ENCODE measurements around the gene ASIC5. TPM values are rescaled to one million over a fixed set of nuclear protein-coding genes. Genes with fewer than 3 reads are reported as not detected.

Gene ASIC5
- total RNA-seq, 2 experiments from 2014 or later, result not detected

GRCh38 chr4:155789391-155789790 is 76.7 kb downstream of the ASIC5 start:
- H3K27ac Mint-ChIP-seq, result no peak overlapping the region
- ChIA-PET POLR2A (no interaction called here), CTCF (no interaction called here)
- DNase-seq, result no peak
- no peaks in the 10 kb centered on the region for H3K9me3 Mint-ChIP-seq
- H3K4me1 Mint-ChIP-seq (ENCODE audit: low read depth), result peaks cover 4% of the 10 kb centered on the region
- no peaks in the 10 kb centered on the region for H3K36me3 Mint-ChIP-seq
- no peak overlapping the region for H3K4me3 Mint-ChIP-seq
- intact Hi-C loops (cut with micrococcal nuclease), result loop anchor here (5.0 kb wide), 1 partner anchor 807 kb away; no protein-coding TSS in a partner anchor
- H3K27me3 Mint-ChIP-seq, result no peaks in the 10 kb centered on the region

DNA sequence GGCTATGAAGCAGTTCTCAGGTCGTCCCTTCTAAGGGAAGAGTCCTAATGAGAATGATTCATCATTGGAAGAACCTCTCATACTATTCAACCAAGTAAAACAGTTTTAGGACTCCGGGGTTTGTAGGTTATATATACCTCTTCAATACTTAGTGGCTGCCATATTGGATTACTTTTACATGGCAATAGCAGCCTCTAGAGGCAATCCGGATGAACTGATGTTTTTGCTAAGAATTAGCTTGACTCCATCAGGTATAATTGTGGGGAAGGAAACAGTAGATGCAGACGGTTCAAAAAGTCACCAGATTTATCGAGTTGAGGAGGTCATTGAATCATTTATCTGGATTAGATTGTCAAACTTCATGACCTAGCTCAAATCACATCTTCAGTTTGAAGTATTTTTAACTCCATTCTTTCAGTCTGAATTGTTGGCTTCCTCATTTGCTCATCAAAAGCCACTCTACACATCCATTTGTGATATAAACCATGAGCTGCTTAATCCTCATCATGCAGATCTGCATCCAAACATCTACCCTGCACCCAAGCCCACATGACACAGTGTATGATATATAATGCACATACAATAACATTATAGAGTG is 78.9 kb downstream of the ASIC5 start:
- peaks cover 4% of the 10 kb centered on the region for H3K4me1 Mint-ChIP-seq (ENCODE audit: low read depth)
- H3K27ac Mint-ChIP-seq, result no peak overlapping the region
- H3K4me3 Mint-ChIP-seq, result no peak overlapping the region
- no peaks in the 10 kb centered on the region for H3K36me3 Mint-ChIP-seq
- H3K9me3 Mint-ChIP-seq, result no peaks in the 10 kb centered on the region
- ChIA-PET CTCF (interaction anchor here (0.6 to 1.7 kb wide), 11 partner anchors 8 to 383 kb away, joined by 3 to 12 read pairs (median 5); no protein-coding TSS in a partner anchor), POLR2A (no interaction called here)
- H3K27me3 Mint-ChIP-seq, result no peaks in the 10 kb centered on the region
- intact Hi-C loops (cut with micrococcal nuclease), result loop anchor here (1.0 to 5.0 kb wide), 2 partner anchors 345 to 805 kb away; no protein-coding TSS in a partner anchor
- DNase-seq, result no peak

DNA sequence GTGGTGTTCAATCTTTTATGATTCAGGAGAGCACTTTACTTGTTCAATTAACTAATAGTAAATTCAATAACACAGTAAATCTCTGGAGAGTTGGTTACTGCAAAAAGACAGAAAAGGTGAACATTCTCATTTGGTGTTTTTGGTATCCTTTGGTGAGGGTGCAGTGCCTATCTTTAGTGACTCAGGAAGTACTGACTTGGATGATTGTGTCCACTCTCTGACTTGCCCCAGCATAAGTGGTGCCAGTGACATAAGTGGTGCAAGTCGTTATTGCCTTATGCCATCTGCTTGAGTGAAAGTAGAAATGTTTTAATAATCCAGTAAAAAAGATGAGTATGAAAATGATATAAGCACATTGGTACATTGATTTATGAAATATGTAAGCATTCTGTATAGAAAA is 80.2 kb downstream of the ASIC5 start:
- ChIA-PET CTCF (no interaction called here), POLR2A (no interaction called here)
- Mint-ChIP-seq H3K4me1 (ENCODE audit: low read depth) (peaks cover 4% of the 10 kb centered on the region), H3K4me3 (no peak overlapping the region), H3K27ac (no peak overlapping the region), H3K9me3 (no peaks in the 10 kb centered on the region), H3K36me3 (no peaks in the 10 kb centered on the region), H3K27me3 (no peaks in the 10 kb centered on the region)
- no peak for DNase-seq
- intact Hi-C loops (cut with micrococcal nuclease), result loop anchor here (5.0 kb wide), 1 partner anchor 804 kb away; no protein-coding TSS in a partner anchor

DNA sequence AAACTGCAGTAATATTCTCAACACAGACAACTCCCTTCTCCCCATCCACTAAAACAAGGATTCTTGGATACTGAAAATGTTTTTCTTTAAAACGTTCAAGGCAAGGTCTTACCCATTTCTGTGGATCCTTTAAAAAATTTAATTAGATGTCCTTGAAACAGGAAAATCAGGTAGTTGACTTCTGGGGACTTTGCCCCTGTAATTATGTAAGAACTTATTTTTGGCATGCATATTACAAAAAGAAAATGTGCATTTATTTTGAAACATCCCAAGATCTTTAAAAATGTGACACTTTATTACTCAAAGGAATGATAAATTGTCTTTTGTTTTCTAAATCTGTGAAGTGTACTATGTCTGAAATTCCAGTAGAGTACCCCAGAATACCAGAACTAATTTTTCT is 81.4 kb downstream of the ASIC5 start:
- H3K27me3 Mint-ChIP-seq, result no peaks in the 10 kb centered on the region
- CTCF ChIA-PET, result no interaction called here
- peaks cover 4% of the 10 kb centered on the region for H3K4me1 Mint-ChIP-seq (ENCODE audit: low read depth)
- DNase-seq, result no peak
- H3K27ac Mint-ChIP-seq, result no peak overlapping the region
- intact Hi-C loops (cut with micrococcal nuclease), result loop anchor here (5.0 kb wide), 1 partner anchor 802 kb away; no protein-coding TSS in a partner anchor
- no peaks in the 10 kb centered on the region for H3K9me3 Mint-ChIP-seq
- no peaks in the 10 kb centered on the region for H3K36me3 Mint-ChIP-seq
- H3K4me3 Mint-ChIP-seq, result no peak overlapping the region
- POLR2A ChIA-PET, result no interaction called here

GRCh38 chr4:155781249-155781831 is 84.7 kb downstream of the ASIC5 start:
- ChIA-PET POLR2A (no interaction called here), CTCF (interaction anchor here (0.9 kb wide), 1 partner anchor 12 kb away, joined by 3 read pairs; no protein-coding TSS in a partner anchor)
- H3K36me3 Mint-ChIP-seq, result no peaks in the 10 kb centered on the region
- no peaks in the 10 kb centered on the region for H3K4me1 Mint-ChIP-seq (ENCODE audit: low read depth)
- no peak overlapping the region for H3K27ac Mint-ChIP-seq
- no peak overlapping the region for H3K4me3 Mint-ChIP-seq
- H3K9me3 Mint-ChIP-seq, result no peaks in the 10 kb centered on the region
- no peak for DNase-seq
- H3K27me3 Mint-ChIP-seq, result no peaks in the 10 kb centered on the region
- intact Hi-C loops (cut with micrococcal nuclease), result no loop called here

GRCh38 chr4:155780775-155781174 is 85.3 kb downstream of the ASIC5 start:
- no peaks in the 10 kb centered on the region for H3K36me3 Mint-ChIP-seq
- ChIA-PET POLR2A (no interaction called here), CTCF (interaction anchor here (0.9 kb wide), 1 partner anchor 12 kb away, joined by 3 read pairs; no protein-coding TSS in a partner anchor)
- no peak for DNase-seq
- no peak overlapping the region for H3K27ac Mint-ChIP-seq
- intact Hi-C loops (cut with micrococcal nuclease), result no loop called here
- H3K27me3 Mint-ChIP-seq, result no peaks in the 10 kb centered on the region
- H3K4me1 Mint-ChIP-seq (ENCODE audit: low read depth), result no peaks in the 10 kb centered on the region
- H3K9me3 Mint-ChIP-seq, result no peaks in the 10 kb centered on the region
- no peak overlapping the region for H3K4me3 Mint-ChIP-seq

Other genes starting within 250 kb of the ASIC5 start
- gene GUCY1A1, start 199.4 kb downstream of the ASIC5 start, total RNA-seq, result not detected
- under 1 TPM; 0.24 to 0.36 TPM for gene GUCY1B1, start 107.3 kb downstream of the ASIC5 start, total RNA-seq
- gene TDO2, start 37.4 kb upstream of the ASIC5 start, total RNA-seq, result not detected
- gene CTSO, start 87.6 kb upstream of the ASIC5 start, total RNA-seq, result 1 to 10 TPM; 2.5 to 2.6 TPM